Tibial artery (tissue), 4 donors: ENCODE results near the gene ARPP21.

Source experiments
- DNase-seq, 2 donors: peaks; one replicate each; pipeline ENCODE4 v3.0.0-alpha.2; 2019
- H3K27ac ChIP-seq, 2 donors: fragments of 200-600 bp; sonication (generic) in 1 of 2; 1 replicate in 1 of 2; 2 replicates in 1 of 2; pipeline ENCODE4 v1.5.1; 2018 to 2019; ENCODE audit warnings: mild to moderate bottlenecking in 1 of 2
- H3K27me3 ChIP-seq, 2 donors: fragments of 200-600 bp; sonication (generic) in 1 of 2; one replicate each; pipeline versions ENCODE4 v1.5.1 to v1.6.0; 2016 to 2019
- H3K36me3 ChIP-seq, 3 donors: fragments of 200-600 bp; sonication (generic) in 2 of 3; one replicate each; pipeline ENCODE4 v1.5.1; 2016 to 2019; ENCODE audit warnings: mild to moderate bottlenecking in 2 of 3
- H3K4me1 ChIP-seq, 4 donors: fragments of 200-600 bp; sonication (generic) in 2 of 4; 1 replicate in 3 of 4; 2 replicates in 1 of 4; pipeline ENCODE4 v1.5.1; 2016 to 2019
- H3K4me3 ChIP-seq, 2 donors: fragments of 200-600 bp; sonication (generic) in 1 of 2; 1 replicate in 1 of 2; 2 replicates in 1 of 2; pipeline ENCODE4 v1.5.1; 2018 to 2019; ENCODE audit warnings: mild to moderate bottlenecking in 2 of 2
- H3K9me3 ChIP-seq, 3 donors: fragments of 200-600 bp; sonication (generic) in 1 of 3; one replicate each; pipeline ENCODE4 v1.5.1; 2016 to 2019
- intact Hi-C: fragments of 100-400 bp; cut with DNase I; formaldehyde crosslinking; loops from one replicate; pipeline ENCODE4 v1.15.0; 2023; ENCODE audit warnings: low total_unique reads
- TF ChIP-seq, protein P1 (sequence below), 2 experiments: fragments of 200-600 bp in 1 of 2; fragments of 450-650 bp in 1 of 2; IDR thresholded peaks; one replicate each; pipeline ENCODE4 v1.5.1; 2017 to 2019; ENCODE audit warnings: antibody characterized with exemption in 2 of 2, mild to moderate bottlenecking in 1 of 2, moderate library complexity in 1 of 2

ARPP21 gene

DNA sequence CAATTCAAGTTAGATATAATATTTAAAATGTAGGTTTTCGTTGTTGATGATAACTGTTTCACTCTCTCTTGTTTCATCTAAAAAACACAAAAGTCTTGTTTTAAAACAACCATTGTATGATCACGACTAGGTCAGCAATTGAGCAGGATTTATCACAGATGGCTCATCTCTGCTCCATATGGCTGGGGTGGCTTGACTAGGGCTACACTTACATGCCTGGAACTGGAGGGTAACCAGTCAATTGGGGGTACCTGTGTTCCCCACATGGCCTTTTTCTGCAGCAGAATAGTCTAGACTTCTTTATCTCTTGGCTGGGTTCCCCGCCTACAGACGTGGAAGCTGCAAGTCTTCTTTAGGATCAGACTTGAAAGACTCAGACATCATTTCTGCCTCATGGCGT, 103.9 kb downstream of the ARPP21 start:
- no peak overlapping the region for H3K27ac ChIP-seq
- no peaks in the 10 kb centered on the region for H3K27me3 ChIP-seq
- no peaks in the 10 kb centered on the region for H3K36me3 ChIP-seq
- no peaks in the 10 kb centered on the region for H3K9me3 ChIP-seq
- no peak for DNase-seq
- no peaks in the 10 kb centered on the region for H3K4me1 ChIP-seq
- intact Hi-C loops = no loop called here
- TF ChIP-seq, protein P1, sequence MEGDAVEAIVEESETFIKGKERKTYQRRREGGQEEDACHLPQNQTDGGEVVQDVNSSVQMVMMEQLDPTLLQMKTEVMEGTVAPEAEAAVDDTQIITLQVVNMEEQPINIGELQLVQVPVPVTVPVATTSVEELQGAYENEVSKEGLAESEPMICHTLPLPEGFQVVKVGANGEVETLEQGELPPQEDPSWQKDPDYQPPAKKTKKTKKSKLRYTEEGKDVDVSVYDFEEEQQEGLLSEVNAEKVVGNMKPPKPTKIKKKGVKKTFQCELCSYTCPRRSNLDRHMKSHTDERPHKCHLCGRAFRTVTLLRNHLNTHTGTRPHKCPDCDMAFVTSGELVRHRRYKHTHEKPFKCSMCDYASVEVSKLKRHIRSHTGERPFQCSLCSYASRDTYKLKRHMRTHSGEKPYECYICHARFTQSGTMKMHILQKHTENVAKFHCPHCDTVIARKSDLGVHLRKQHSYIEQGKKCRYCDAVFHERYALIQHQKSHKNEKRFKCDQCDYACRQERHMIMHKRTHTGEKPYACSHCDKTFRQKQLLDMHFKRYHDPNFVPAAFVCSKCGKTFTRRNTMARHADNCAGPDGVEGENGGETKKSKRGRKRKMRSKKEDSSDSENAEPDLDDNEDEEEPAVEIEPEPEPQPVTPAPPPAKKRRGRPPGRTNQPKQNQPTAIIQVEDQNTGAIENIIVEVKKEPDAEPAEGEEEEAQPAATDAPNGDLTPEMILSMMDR (IDR thresholded peaks at IDR 0.05) = no peak
- H3K4me3 ChIP-seq = no peak overlapping the region

DNA sequence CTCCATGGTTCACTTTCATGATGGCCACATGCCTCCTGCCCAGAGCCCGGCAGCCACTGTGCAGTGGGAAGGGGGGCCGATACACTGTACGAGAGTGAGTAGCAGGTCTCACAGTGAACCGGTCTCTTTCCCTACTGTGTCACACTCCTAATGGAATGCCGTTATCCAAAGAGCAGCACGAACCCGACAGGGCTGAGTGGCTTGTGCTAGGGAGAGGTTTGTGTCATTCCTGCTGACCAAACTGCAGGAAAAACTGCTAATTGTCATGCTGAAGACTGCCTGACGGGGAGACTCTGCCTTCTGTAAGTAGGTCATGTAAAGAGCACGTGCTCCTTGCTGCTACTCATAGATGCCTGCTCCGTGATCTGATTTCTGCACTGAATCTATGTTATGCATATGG, 105.1 kb downstream of the ARPP21 start:
- no peak overlapping the region for H3K4me3 ChIP-seq
- TF ChIP-seq, protein P1 (IDR thresholded peaks at IDR 0.05) = no peak
- H3K27ac ChIP-seq = no peak overlapping the region
- H3K27me3 ChIP-seq = no peaks in the 10 kb centered on the region
- no peak for DNase-seq
- intact Hi-C loops = no loop called here
- no peaks in the 10 kb centered on the region for H3K4me1 ChIP-seq
- H3K36me3 ChIP-seq = no peaks in the 10 kb centered on the region
- no peaks in the 10 kb centered on the region for H3K9me3 ChIP-seq

DNA sequence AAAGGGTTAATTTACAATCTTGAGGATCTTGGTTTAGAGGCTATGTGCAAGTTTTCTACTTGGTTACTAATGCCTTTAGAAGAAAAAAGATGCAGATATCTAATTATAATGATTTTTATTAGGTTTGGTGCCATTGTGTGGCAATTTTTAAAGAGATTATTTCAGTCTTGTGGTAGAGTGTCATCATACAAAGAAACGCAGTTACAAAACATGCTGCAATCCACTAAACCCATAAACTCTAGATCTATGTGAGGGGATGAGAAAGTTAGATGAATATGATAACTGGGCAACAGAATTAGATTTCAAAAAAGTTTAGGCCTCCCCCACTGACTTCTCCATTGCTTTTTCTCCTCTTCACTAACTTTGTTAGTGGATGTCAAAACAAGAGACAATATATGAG, 106.0 kb downstream of the ARPP21 start:
- TF ChIP-seq, protein P1 (IDR thresholded peaks at IDR 0.05) = no peak
- H3K9me3 ChIP-seq = no peaks in the 10 kb centered on the region

DNA sequence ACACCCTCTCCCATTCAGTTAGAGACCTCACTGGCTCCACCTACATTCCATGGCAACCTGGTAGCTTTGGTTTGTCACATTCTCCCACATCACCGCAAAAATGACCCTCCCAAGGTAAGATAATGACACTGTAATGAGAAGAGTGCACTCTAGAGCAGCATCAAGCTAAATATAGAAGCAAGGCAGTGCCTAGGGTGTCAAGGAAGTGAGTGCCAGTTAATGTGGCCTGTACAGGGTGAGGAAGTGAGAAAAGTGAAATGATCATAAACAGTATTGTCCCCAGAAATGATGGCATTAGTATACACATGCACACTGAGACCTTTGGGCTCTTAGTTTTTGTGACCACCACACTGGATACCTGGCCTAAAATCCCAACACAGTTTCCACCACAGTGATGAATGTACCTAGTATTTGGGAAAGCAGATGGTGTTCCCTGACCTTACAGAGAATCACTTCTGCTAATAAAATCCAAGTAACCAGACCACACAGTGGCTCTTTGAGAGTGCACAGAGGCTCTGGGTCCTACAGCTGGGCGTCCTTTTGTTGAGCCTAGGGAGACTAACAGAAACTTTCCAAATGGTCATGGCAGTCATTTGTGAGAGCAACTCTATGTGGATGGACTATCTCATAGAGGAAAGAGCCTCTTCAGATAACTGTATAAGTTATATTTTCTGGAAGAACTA, 106.6 kb downstream of the ARPP21 start:
- Histone ChIP-seq H3K36me3 (no peaks in the 10 kb centered on the region), H3K4me1 (no peaks in the 10 kb centered on the region), H3K27me3 (no peaks in the 10 kb centered on the region), H3K27ac (no peak overlapping the region), H3K9me3 (no peaks in the 10 kb centered on the region), H3K4me3 (no peak overlapping the region)
- intact Hi-C loops = no loop called here
- TF ChIP-seq, protein P1 (IDR thresholded peaks at IDR 0.05) = no peak
- no peak for DNase-seq

More for the DNA sequence above, 106.0 kb downstream of the ARPP21 start:
- Histone ChIP-seq H3K27me3 (no peaks in the 10 kb centered on the region), H3K27ac (no peak overlapping the region), H3K4me3 (no peak overlapping the region), H3K4me1 (no peaks in the 10 kb centered on the region), H3K36me3 (no peaks in the 10 kb centered on the region)
- intact Hi-C loops = no loop called here
- no peak for DNase-seq

DNA sequence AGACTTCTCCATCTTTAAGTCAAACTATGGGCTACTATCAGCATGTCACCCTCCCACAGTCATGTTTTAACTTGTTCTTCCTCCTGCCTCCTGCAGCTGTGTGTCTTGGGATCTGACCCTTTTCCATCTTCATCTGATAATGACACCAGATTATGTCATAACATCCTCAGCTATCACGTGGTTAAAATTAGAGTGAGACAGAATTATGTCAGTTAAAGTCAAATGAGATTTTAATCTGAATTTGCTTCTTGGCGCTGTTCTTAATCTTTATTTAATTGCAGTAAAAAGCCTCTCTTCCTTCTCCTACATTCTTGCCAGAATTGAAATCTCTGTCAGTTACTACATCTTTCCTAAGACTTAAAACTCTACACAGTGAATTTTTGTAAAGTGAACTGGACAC, 107.2 kb downstream of the ARPP21 start:
- Histone ChIP-seq H3K36me3 (no peaks in the 10 kb centered on the region), H3K4me1 (no peaks in the 10 kb centered on the region), H3K9me3 (no peaks in the 10 kb centered on the region), H3K4me3 (no peak overlapping the region), H3K27ac (no peak overlapping the region), H3K27me3 (no peaks in the 10 kb centered on the region)
- intact Hi-C loops = no loop called here
- TF ChIP-seq, protein P1 (IDR thresholded peaks at IDR 0.05) = no peak
- DNase-seq = no peak

DNA sequence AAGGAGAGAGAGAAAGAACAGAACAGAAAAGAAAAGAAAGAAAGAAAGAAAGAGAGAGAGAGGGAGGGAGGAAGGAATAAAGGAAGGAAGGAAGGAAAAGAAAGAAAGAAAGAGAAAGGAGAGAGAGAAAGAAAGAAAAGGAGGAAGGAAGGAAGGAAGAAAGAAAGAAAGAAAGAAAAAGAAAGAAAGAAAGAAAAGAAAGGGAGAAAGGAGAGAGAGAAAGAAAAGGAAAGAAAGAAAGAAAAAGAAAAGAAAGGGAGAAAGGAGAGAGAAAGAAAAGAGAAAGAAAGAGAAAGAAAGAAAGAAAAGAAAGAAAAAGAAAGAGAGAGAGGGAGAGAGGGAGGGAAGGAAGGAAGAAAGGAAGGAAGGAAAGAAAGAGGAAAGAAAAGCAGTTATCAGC, 108.8 kb downstream of the ARPP21 start:
- TF ChIP-seq, protein P1 (IDR thresholded peaks at IDR 0.05) = no peak
- intact Hi-C loops = no loop called here
- no peaks in the 10 kb centered on the region for H3K9me3 ChIP-seq

More for the DNA sequence above, 108.8 kb downstream of the ARPP21 start:
- DNase-seq = no peak
- Histone ChIP-seq H3K27ac (no peak overlapping the region), H3K4me1 (no peaks in the 10 kb centered on the region), H3K4me3 (no peak overlapping the region), H3K36me3 (no peaks in the 10 kb centered on the region), H3K27me3 (no peaks in the 10 kb centered on the region)
